NCI-H1694 treated with DMSO at 0.1 percent for 48 hours (cell line): ENCODE results near the gene KCNN3.
"Not testable (repeated sequence)": the region's sequence is repeated elsewhere in the genome, so short reads cannot be mapped to it uniquely, and the experiment has no call there.

ENCODE experiments used
- DNase-seq: peaks from one replicate; lab custom pipeline; 2025; lab: John Stamatoyannopoulos, UW

KCNN3 gene

GRCh38 chr1:154698320-154699096, 171.6 kb downstream of the KCNN3 start:
- DNase-seq = no peak

GRCh38 chr1:154697710-154698109, 172.4 kb downstream of the KCNN3 start:
- no peak for DNase-seq

GRCh38 chr1:154696456-154696855, 173.6 kb downstream of the KCNN3 start:
- DNase-seq = no peak

- DNase-seq = peak; percentile 42
Measured at GRCh38 chr1:154695985-154696384, 174.1 kb downstream of the KCNN3 start.

- no peak for DNase-seq
Measured at GRCh38 chr1:154694995-154695394, 175.1 kb downstream of the KCNN3 start.

GRCh38 chr1:154689083-154689482, 181.0 kb downstream of the KCNN3 start:
- no peak for DNase-seq

- no peak for DNase-seq
Measured at GRCh38 chr1:154686507-154686906, 183.6 kb downstream of the KCNN3 start.

- DNase-seq = no peak
Measured at GRCh38 chr1:154683820-154684219, 186.3 kb downstream of the KCNN3 start.

GRCh38 chr1:154682254-154682653, 187.8 kb downstream of the KCNN3 start:
- no peak for DNase-seq

- DNase-seq = not testable (repeated sequence)
Measured at GRCh38 chr1:154677844-154678243, 192.2 kb downstream of the KCNN3 start.

GRCh38 chr1:154676847-154677246, 193.2 kb downstream of the KCNN3 start:
- DNase-seq = not testable (repeated sequence)

- not testable (repeated sequence) for DNase-seq
Measured at GRCh38 chr1:154674456-154674855, 195.6 kb downstream of the KCNN3 start.

- not testable (repeated sequence) for DNase-seq
Measured at GRCh38 chr1:154672245-154672644, 197.8 kb downstream of the KCNN3 start.

- DNase-seq = not testable (repeated sequence)
Measured at GRCh38 chr1:154671412-154671811, 198.7 kb downstream of the KCNN3 start.

GRCh38 chr1:154670310-154671270, 199.5 kb downstream of the KCNN3 start:
- not testable (repeated sequence) for DNase-seq

- peak; percentile 93 for DNase-seq
Measured at GRCh38 chr1:154669464-154670282, 200.4 kb downstream of the KCNN3 start.

- DNase-seq = peak; percentile 64
Measured at GRCh38 chr1:154666051-154666790, 203.9 kb downstream of the KCNN3 start.

- no peak for DNase-seq
Measured at GRCh38 chr1:154664331-154665002, 205.6 kb downstream of the KCNN3 start.

GRCh38 chr1:154663471-154664060, 206.5 kb downstream of the KCNN3 start:
- peak; percentile 42 for DNase-seq

GRCh38 chr1:154661110-154661509, 209.0 kb downstream of the KCNN3 start:
- DNase-seq = no peak
